Measurements from ENCODE around the gene DAAM1.

- TF ChIP-seq CSDC2 (CRISPR knock-in tag; IDR thresholded peaks at IDR 0.05) (no peak), ISL1 (CRISPR knock-in tag; IDR thresholded peaks at IDR 0.05) (no peak), ZFP30 (CRISPR knock-in tag; IDR thresholded peaks at IDR 0.05) (no peak), ZNF8 (CRISPR knock-in tag; IDR thresholded peaks at IDR 0.05) (no peak)
Measured at GRCh38 chr14:59338761-59339160, 150.3 kb downstream of the DAAM1 start.

All from SK-N-SH treated with all-trans-retinoic acid at 6 μM for 48 hours (cell line).